ENCODE measurements around the gene KCNMA1.

GRCh38 chr10:77648472-77648871 is 10.9 kb upstream of the KCNMA1 start:
- TF ChIP-seq, protein P1, sequence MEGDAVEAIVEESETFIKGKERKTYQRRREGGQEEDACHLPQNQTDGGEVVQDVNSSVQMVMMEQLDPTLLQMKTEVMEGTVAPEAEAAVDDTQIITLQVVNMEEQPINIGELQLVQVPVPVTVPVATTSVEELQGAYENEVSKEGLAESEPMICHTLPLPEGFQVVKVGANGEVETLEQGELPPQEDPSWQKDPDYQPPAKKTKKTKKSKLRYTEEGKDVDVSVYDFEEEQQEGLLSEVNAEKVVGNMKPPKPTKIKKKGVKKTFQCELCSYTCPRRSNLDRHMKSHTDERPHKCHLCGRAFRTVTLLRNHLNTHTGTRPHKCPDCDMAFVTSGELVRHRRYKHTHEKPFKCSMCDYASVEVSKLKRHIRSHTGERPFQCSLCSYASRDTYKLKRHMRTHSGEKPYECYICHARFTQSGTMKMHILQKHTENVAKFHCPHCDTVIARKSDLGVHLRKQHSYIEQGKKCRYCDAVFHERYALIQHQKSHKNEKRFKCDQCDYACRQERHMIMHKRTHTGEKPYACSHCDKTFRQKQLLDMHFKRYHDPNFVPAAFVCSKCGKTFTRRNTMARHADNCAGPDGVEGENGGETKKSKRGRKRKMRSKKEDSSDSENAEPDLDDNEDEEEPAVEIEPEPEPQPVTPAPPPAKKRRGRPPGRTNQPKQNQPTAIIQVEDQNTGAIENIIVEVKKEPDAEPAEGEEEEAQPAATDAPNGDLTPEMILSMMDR (conservative IDR thresholded peaks at IDR 0.05): no peak
- TF ChIP-seq EZH2 (IDR thresholded peaks at IDR 0.05; ENCODE audit: low read depth): no peak

Data from PC-9 (cell line).